ENCODE measurements around the gene SNORC. TPM values are rescaled to one million over a fixed set of nuclear protein-coding genes. Genes with fewer than 3 reads are reported as not detected.

The SNORC gene
- total RNA-seq, 1 donor from 2014 or later = 5.6 TPM

DNA sequence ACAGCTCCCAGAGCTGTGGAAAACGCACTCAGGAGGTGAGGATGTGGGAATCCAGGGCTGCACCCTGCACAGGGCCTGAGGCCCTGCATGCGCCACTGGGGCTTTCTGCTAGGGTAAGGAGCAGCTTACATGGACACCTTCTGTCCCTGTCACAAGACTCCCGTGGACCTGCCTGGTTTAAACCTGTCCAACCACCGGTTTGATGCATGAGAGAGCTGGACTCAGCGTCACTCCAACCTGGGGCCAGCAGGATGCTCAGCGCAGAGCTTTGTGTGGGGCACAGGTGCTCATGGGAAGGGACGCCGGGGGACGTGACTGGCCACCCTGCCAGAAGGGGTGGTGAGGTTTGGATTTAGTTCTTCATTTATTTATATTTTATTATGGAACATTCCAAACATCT, 24.2 kb downstream of the SNORC start:
- no peaks in the 10 kb centered on the region for H3K9me3 Mint-ChIP-seq (ENCODE audit: unreplicated experiment)
- no peak for DNase-seq (ENCODE audit: low spot score)
- H3K4me1 Mint-ChIP-seq (ENCODE audit: unreplicated experiment) = peaks cover 12% of the 10 kb centered on the region
- no peak overlapping the region for H3K27ac Mint-ChIP-seq (ENCODE audit: unreplicated experiment)
- peaks cover 4% of the 10 kb centered on the region for H3K27me3 Mint-ChIP-seq (ENCODE audit: unreplicated experiment)
- TF ChIP-seq, protein P1, sequence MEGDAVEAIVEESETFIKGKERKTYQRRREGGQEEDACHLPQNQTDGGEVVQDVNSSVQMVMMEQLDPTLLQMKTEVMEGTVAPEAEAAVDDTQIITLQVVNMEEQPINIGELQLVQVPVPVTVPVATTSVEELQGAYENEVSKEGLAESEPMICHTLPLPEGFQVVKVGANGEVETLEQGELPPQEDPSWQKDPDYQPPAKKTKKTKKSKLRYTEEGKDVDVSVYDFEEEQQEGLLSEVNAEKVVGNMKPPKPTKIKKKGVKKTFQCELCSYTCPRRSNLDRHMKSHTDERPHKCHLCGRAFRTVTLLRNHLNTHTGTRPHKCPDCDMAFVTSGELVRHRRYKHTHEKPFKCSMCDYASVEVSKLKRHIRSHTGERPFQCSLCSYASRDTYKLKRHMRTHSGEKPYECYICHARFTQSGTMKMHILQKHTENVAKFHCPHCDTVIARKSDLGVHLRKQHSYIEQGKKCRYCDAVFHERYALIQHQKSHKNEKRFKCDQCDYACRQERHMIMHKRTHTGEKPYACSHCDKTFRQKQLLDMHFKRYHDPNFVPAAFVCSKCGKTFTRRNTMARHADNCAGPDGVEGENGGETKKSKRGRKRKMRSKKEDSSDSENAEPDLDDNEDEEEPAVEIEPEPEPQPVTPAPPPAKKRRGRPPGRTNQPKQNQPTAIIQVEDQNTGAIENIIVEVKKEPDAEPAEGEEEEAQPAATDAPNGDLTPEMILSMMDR (IDR thresholded peaks at IDR 0.05; ENCODE audit: unreplicated experiment) = no peak
- peaks cover 3% of the 10 kb centered on the region for H3K36me3 Mint-ChIP-seq (ENCODE audit: low read depth, unreplicated experiment)
- H3K4me3 Mint-ChIP-seq (ENCODE audit: unreplicated experiment) = no peak overlapping the region

DNA sequence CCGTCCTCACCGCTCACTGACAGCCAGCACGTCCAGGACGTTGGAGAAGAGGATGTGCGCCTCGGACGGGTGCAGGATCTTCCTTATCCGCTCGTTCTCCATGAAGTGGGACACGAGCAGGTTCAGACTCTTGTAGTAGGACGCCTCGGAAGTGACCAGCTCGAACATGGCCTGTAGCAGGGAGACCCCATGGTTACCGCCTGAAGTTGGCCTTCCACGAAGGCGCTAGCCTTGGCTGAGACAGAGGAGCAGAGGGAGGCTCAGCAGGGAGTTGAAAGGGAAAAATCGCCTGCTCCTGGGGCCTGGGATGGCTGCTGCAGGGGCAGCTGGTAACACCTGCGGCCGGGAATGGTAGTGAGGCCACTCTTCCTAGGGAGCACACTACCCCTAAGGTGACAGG, 24.7 kb downstream of the SNORC start:
- Mint-ChIP-seq H3K9me3 (ENCODE audit: unreplicated experiment) (no peaks in the 10 kb centered on the region), H3K36me3 (ENCODE audit: low read depth, unreplicated experiment) (peaks cover 3% of the 10 kb centered on the region), H3K27me3 (ENCODE audit: unreplicated experiment) (peaks cover 4% of the 10 kb centered on the region), H3K4me3 (ENCODE audit: unreplicated experiment) (no peak overlapping the region), H3K4me1 (ENCODE audit: unreplicated experiment) (peaks cover 12% of the 10 kb centered on the region), H3K27ac (ENCODE audit: unreplicated experiment) (no peak overlapping the region)
- no peak for DNase-seq (ENCODE audit: low spot score)
- TF ChIP-seq, protein P1 (IDR thresholded peaks at IDR 0.05; ENCODE audit: unreplicated experiment) = no peak

DNA sequence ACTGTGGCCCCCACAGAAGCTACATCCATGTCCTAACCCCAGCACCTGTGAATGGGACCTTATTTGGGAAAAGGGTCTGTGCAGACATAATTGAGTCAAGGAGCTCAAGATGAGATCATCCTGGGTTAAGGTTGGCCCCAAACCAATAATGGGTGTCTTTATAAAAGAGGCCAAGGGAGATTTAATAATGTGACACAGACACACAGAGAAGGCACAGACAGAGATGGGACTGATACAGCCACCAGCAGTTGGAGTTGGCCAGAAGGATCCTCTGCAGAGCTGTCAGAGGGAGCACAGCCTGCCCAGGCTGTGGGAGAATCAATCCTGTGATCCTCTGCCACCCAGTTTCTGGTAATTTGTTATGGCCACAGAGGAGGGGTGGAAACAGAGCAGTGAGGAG, 26.0 kb downstream of the SNORC start:
- TF ChIP-seq, protein P1 (IDR thresholded peaks at IDR 0.05; ENCODE audit: unreplicated experiment) = no peak
- DNase-seq (ENCODE audit: low spot score) = no peak

DNA sequence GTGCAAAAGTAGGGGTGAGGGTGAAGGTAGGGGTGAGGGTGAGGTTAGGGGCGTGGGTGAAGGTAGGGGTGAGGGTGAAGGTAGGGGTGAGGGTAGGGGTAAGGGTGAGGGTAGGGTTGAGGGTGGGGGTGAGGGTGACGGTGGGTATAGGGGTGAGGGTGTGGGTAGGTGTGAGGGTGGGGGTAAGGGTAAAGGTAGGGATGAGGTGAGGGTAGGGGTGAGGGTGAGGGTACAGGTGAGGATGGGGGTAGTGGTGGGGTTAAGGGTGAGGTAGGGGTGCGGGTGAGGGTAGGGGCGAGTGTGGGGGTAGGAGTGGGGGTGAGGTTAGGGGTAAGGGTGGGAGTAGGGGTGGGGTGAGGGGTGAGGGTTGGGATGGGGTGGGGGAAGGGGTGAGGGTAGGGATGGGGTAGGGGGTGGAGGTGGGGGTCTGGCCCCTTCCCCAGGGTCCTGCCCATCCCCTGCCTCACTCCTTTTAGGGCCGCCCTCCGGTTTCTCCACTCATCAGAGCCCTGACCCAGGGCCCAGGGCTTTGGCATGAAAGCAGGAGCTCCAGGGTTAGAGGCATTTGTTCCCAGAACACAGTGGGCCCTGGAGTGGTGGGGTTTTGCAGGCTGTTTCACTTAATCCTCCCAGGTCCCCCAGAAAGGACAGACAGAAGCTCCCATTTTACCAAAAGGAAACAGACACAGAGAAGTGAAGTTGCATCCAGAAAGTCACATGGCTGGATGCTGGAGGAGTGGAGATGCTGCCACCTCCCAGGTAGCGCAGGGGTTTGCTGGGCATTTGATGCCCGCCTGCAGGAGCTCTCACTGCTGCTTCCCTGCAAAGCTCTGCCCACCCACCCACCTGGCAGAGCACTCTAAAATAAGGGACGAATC, 26.9 kb downstream of the SNORC start:
- peaks cover 4% of the 10 kb centered on the region for H3K4me1 Mint-ChIP-seq (ENCODE audit: unreplicated experiment)
- H3K27ac Mint-ChIP-seq (ENCODE audit: unreplicated experiment) = no peak overlapping the region
- no peak overlapping the region for H3K4me3 Mint-ChIP-seq (ENCODE audit: unreplicated experiment)
- H3K9me3 Mint-ChIP-seq (ENCODE audit: unreplicated experiment) = no peaks in the 10 kb centered on the region
- DNase-seq (ENCODE audit: low spot score) = no peak
- peaks cover 2% of the 10 kb centered on the region for H3K36me3 Mint-ChIP-seq (ENCODE audit: low read depth, unreplicated experiment)
- TF ChIP-seq, protein P1 (IDR thresholded peaks at IDR 0.05; ENCODE audit: unreplicated experiment) = no peak
- H3K27me3 Mint-ChIP-seq (ENCODE audit: unreplicated experiment) = peaks cover 4% of the 10 kb centered on the region

More for the DNA sequence above, 26.0 kb downstream of the SNORC start:
- Mint-ChIP-seq H3K27ac (ENCODE audit: unreplicated experiment) (no peak overlapping the region), H3K9me3 (ENCODE audit: unreplicated experiment) (no peaks in the 10 kb centered on the region), H3K4me3 (ENCODE audit: unreplicated experiment) (no peak overlapping the region), H3K27me3 (ENCODE audit: unreplicated experiment) (peaks cover 4% of the 10 kb centered on the region), H3K36me3 (ENCODE audit: low read depth, unreplicated experiment) (peaks cover 3% of the 10 kb centered on the region), H3K4me1 (ENCODE audit: unreplicated experiment) (peaks cover 3% of the 10 kb centered on the region)
